B cell (primary cell): ENCODE results near the gene IMMP2L. TPM values are rescaled to one million over a fixed set of nuclear protein-coding genes. Genes with fewer than 3 reads are reported as not detected.

Experiments
- ATAC-seq: fragments of 200-7000 bp; cut with Tn5 transposase; one replicate; pipeline ENCODE4 v1.10.0; 2021; ENCODE audit warnings: low read depth, mild to moderate bottlenecking, moderate number of reproducible peaks, moderate library complexity
- CTCF ChIA-PET: fragments of 350-600 bp; sonication (Branson Sonifier 250); formaldehyde crosslinking; loops from one replicate; lab custom pipeline; 2021; ENCODE audit warnings: antibody characterized with exemption, inconsistent platforms; lab: Charles Lee
- POLR2A ChIA-PET: fragments of 350-600 bp; sonication (Branson Sonifier 250); formaldehyde crosslinking; loops from one replicate; lab custom pipeline; 2021; ENCODE audit warnings: antibody characterized with exemption; lab: Charles Lee
- DNase-seq: peaks from one replicate; pipeline ENCODE4 v3.0.0; 2013
- H2AFZ ChIP-seq: 2 replicates; pipeline ENCODE4 v1.6.1; 2012; ENCODE audit warnings: mild to moderate bottlenecking, low read depth, low read length; ENCODE audit not compliant: insufficient read depth, poor library complexity, severe bottlenecking
- H3K27ac ChIP-seq, 2 donors: 1 replicate in 1 of 2; 2 replicates in 1 of 2; pipeline ENCODE4 v1.5.1; 2012 to 2013; ENCODE audit warnings: low read length in 2 of 2, mild to moderate bottlenecking in 2 of 2, moderate library complexity in 1 of 2
- H3K27me3 ChIP-seq, 4 experiments: fragments of 200-600 bp in 1 of 4; sonication (generic) in 1 of 4; replicated peaks in 1 of 4; 1 replicate in 2 of 4; 2 replicates in 2 of 4; pipeline versions ENCODE4 v1.6.1 to v1.7.0; 2013 to 2016; ENCODE audit warnings: low read length in 3 of 4, mild to moderate bottlenecking in 2 of 4, mixed read lengths in 1 of 4, moderate library complexity in 1 of 4; ENCODE audit not compliant: insufficient read depth in 4 of 4, control insufficient read depth in 3 of 4; ENCODE audit errors: control extremely low read depth in 1 of 4
- H3K36me3 ChIP-seq, 2 experiments: replicated peaks in 1 of 2; 1 replicate in 1 of 2; 2 replicates in 1 of 2; pipeline versions ENCODE4 v1.6.1 to v1.7.1; 2013; ENCODE audit warnings: low read length in 1 of 2; ENCODE audit not compliant: insufficient read depth in 2 of 2, control insufficient read depth in 1 of 2; ENCODE audit errors: control extremely low read depth in 1 of 2, extremely low read depth in 1 of 2
- H3K4me1 ChIP-seq, 2 donors: fragments of 200-600 bp in 1 of 2; sonication (generic) in 1 of 2; 1 replicate in 1 of 2; 2 replicates in 1 of 2; pipeline versions ENCODE4 v1.5.1 to v1.6.1; 2013 to 2017; ENCODE audit warnings: low read length in 2 of 2; ENCODE audit not compliant: control insufficient read depth in 2 of 2, insufficient read depth in 2 of 2
- H3K4me2 ChIP-seq: replicated peaks from 2 replicates; pipeline ENCODE3; 2012; ENCODE audit warnings: mild to moderate bottlenecking, low read depth, low read length; ENCODE audit not compliant: poor library complexity, severe bottlenecking
- H3K4me3 ChIP-seq, 5 experiments: fragments of 200-600 bp in 1 of 5; sonication (generic) in 1 of 5; 1 replicate in 3 of 5; 2 replicates in 2 of 5; pipeline versions ENCODE4 v1.5.1 to v1.7.0; 2011 to 2016; ENCODE audit warnings: low read length in 4 of 5, mild to moderate bottlenecking in 4 of 5, low read depth in 2 of 5, control low read depth in 1 of 5, moderate library complexity in 1 of 5; ENCODE audit not compliant: insufficient read depth in 1 of 5; ENCODE audit errors: control extremely low read depth in 1 of 5, extremely low read depth in 1 of 5
- H3K79me2 ChIP-seq: fragments of 200-600 bp; sonication (generic); one replicate; pipeline ENCODE4 v1.6.0; 2016; ENCODE audit warnings: low read length; ENCODE audit not compliant: control insufficient read depth, insufficient read depth
- H3K9ac ChIP-seq: fragments of 200-600 bp; sonication (generic); 2 replicates; pipeline ENCODE4 v1.6.1; 2017; ENCODE audit warnings: mild to moderate bottlenecking, low read length, moderate library complexity
- H3K9me3 ChIP-seq, 3 donors: one replicate each; pipeline versions ENCODE4 v1.6.1 to v1.7.1; 2013; ENCODE audit warnings: low read length in 2 of 3; ENCODE audit not compliant: control insufficient read depth in 2 of 3, insufficient read depth in 1 of 3; ENCODE audit errors: control extremely low read depth in 1 of 3
- H4K20me1 ChIP-seq: 2 replicates; pipeline ENCODE4 v1.6.0; 2012; ENCODE audit warnings: mild to moderate bottlenecking, low read length; ENCODE audit not compliant: insufficient read depth, control insufficient read depth, poor library complexity, severe bottlenecking
- H3K27ac Mint-ChIP-seq: one replicate; pipeline ENCODE4 v1.8.0; 2021; ENCODE audit warnings: mixed read lengths
- H3K27me3 Mint-ChIP-seq: one replicate; pipeline ENCODE4 v1.8.0; 2021; ENCODE audit warnings: mixed read lengths
- H3K4me1 Mint-ChIP-seq: one replicate; pipeline ENCODE4 v1.8.0; 2021; ENCODE audit warnings: mixed read lengths
- H3K4me3 Mint-ChIP-seq: one replicate; pipeline ENCODE4 v1.8.0; 2021; ENCODE audit warnings: mixed read lengths
- H3K9me3 Mint-ChIP-seq: one replicate; pipeline ENCODE4 v1.8.0; 2022; ENCODE audit warnings: mixed read lengths; ENCODE audit not compliant: insufficient read depth
- CTCF ChIP-seq: fragments of 200-600 bp; IDR thresholded peaks from one replicate; pipeline ENCODE4 v1.8.0; 2022; ENCODE audit warnings: antibody characterized with exemption, mild to moderate bottlenecking
- EZH2 ChIP-seq: IDR thresholded peaks from 2 replicates; pipeline ENCODE4 v1.6.1; 2012; ENCODE audit warnings: borderline replicate concordance, low read depth, mild to moderate bottlenecking, moderate library complexity, low read length; ENCODE audit not compliant: insufficient read depth, poor library complexity, severe bottlenecking
- WGBS: methylation state at CpG from one replicate; pipeline ENCODE4 v1.1.5; 2013; ENCODE audit warnings: missing lambda C conversion rate; ENCODE audit not compliant: insufficient coverage; 5-methylcytosine and 5-hydroxymethylcytosine counted together
- intact Hi-C: fragments of 100-400 bp; cut with micrococcal nuclease; formaldehyde crosslinking; loops from one replicate; pipeline ENCODE4 v1.10.0; 2022
- polyA plus RNA-seq: library from polyadenylated mRNA; depleted of rRNA; stranded (reverse); fragments of >200 nt; gene quantifications from 2 replicates; pipeline ENCODE4 v1.2.3, GENCODE V29; 2012
- total RNA-seq, 2 donors: library from RNA; stranded (reverse); fragments of 120-200 nt in 1 of 2; gene quantifications; 1 replicate in 1 of 2; 2 replicates in 1 of 2; pipeline versions ENCODE4 v1.2.3 to v1.2.4, GENCODE V29; 2013 to 2022

IMMP2L gene
- total and polyA plus RNA-seq, 2 donors (not counting 1 experiment from before 2014, with no cell fraction given): 3.8 to 34.2 TPM

- Mint-ChIP-seq H3K4me1 (peaks cover 7% of the 10 kb centered on the region), H3K4me3 (no peak overlapping the region), H3K9me3 (no peaks in the 10 kb centered on the region), H3K27me3 (no peaks in the 10 kb centered on the region), H3K27ac (no peak overlapping the region)
- Histone ChIP-seq H3K36me3 (no peaks in the 10 kb centered on the region), H2AFZ (no peak overlapping the region), H3K4me3 (no peak overlapping the region), H3K79me2 (no peaks in the 10 kb centered on the region), H4K20me1 (no peaks in the 10 kb centered on the region), H3K27ac (no peak overlapping the region), H3K9me3 (no peaks in the 10 kb centered on the region), H3K4me2 (no peak overlapping the region), H3K9ac (no peak overlapping the region), H3K27me3 (no peaks in the 10 kb centered on the region), H3K4me1 (no peaks in the 10 kb centered on the region)
- 95% methylated on average over 3 of the region's 4 CpGs for WGBS
- no peak for DNase-seq
- ChIA-PET CTCF (no interaction called here), POLR2A (no interaction called here)
- intact Hi-C loops: no loop called here
- no peak for TF ChIP-seq CTCF
- no peak for TF ChIP-seq EZH2
- no peak for ATAC-seq
Observed at GRCh38 chr7:111027396-111027795, 534.9 kb downstream of the IMMP2L start.

GRCh38 chr7:111026806-111027205 lies 535.5 kb downstream of the IMMP2L start:
- no peaks in the 10 kb centered on the region for H4K20me1 ChIP-seq
- H3K4me1 ChIP-seq: no peaks in the 10 kb centered on the region
- POLR2A ChIA-PET: no interaction called here
- no peak for TF ChIP-seq CTCF
- no peak for TF ChIP-seq EZH2
- WGBS: no CpG with 5 or more reads among the region's 2 CpGs
- no peak overlapping the region for H3K4me3 ChIP-seq
- no peaks in the 10 kb centered on the region for H3K79me2 ChIP-seq
- no peak overlapping the region for H3K9ac ChIP-seq
- no peaks in the 10 kb centered on the region for H3K36me3 ChIP-seq
- H3K4me1 Mint-ChIP-seq: peaks cover 7% of the 10 kb centered on the region
- intact Hi-C loops: no loop called here
- no peak overlapping the region for H3K27ac ChIP-seq
- no peaks in the 10 kb centered on the region for H3K9me3 ChIP-seq
- no peak overlapping the region for H3K4me3 Mint-ChIP-seq
- H3K27ac Mint-ChIP-seq: no peak overlapping the region
- H3K9me3 Mint-ChIP-seq: peaks cover under 1% of the 10 kb centered on the region
- ATAC-seq (no peak), DNase-seq (no peak)
- CTCF ChIA-PET: no interaction called here
- no peaks in the 10 kb centered on the region for H3K27me3 ChIP-seq
- H3K27me3 Mint-ChIP-seq: no peaks in the 10 kb centered on the region
- no peak overlapping the region for H2AFZ ChIP-seq
- H3K4me2 ChIP-seq: no peak overlapping the region
